Osteoblast (primary cell): ENCODE results near the gene EHMT2. TPM values are rescaled to one million over a fixed set of nuclear protein-coding genes. Genes with fewer than 3 reads are reported as not detected.
"Not testable (repeated sequence)": the region's sequence is repeated elsewhere in the genome, so short reads cannot be mapped to it uniquely, and the experiment has no call there.

Experiments used
- DNase-seq: peaks from one replicate; pipeline ENCODE4 v3.0.0; 2011; ENCODE audit warnings: low spot score, mixed read lengths; ENCODE audit not compliant: insufficient read length; ENCODE audit errors: missing footprints
- H2AFZ ChIP-seq: 2 replicates; pipeline ENCODE4 v1.6.0; 2011; ENCODE audit warnings: mild to moderate bottlenecking, low read length
- H3K27ac ChIP-seq: 2 replicates; pipeline ENCODE4 v1.5.1; 2011; ENCODE audit warnings: mild to moderate bottlenecking, low read depth, low read length, moderate library complexity
- H3K27me3 ChIP-seq: 2 replicates; pipeline ENCODE4 v1.6.0; 2012; ENCODE audit warnings: mild to moderate bottlenecking, control low read depth, inconsistent platforms, low read length, moderate library complexity; ENCODE audit not compliant: insufficient read depth
- H3K36me3 ChIP-seq: 2 replicates; pipeline ENCODE4 v1.5.1; 2011; ENCODE audit warnings: mild to moderate bottlenecking, low read length, control low read depth, moderate library complexity; ENCODE audit not compliant: insufficient read depth
- H3K4me1 ChIP-seq: 2 replicates; pipeline ENCODE4 v1.5.1; 2011; ENCODE audit warnings: mild to moderate bottlenecking, low read length, control low read depth, moderate library complexity; ENCODE audit not compliant: insufficient read depth
- H3K4me2 ChIP-seq: 2 replicates; pipeline ENCODE4 v1.6.0; 2011; ENCODE audit warnings: mild to moderate bottlenecking, low read length; ENCODE audit not compliant: insufficient read depth
- H3K4me3 ChIP-seq: fragments of 200-600 bp; sonication (generic); 3 replicates; pipeline ENCODE4 v1.5.1; 2012; ENCODE audit warnings: mild to moderate bottlenecking, low read length, inconsistent platforms; ENCODE audit not compliant: insufficient read depth
- H3K79me2 ChIP-seq: 2 replicates; pipeline ENCODE4 v1.6.0; 2012; ENCODE audit warnings: mild to moderate bottlenecking, low read length, control low read depth, inconsistent platforms; ENCODE audit not compliant: insufficient read depth
- H3K9me3 ChIP-seq: 2 replicates; pipeline ENCODE4 v1.5.1; 2011; ENCODE audit warnings: low read depth, low read length, control low read depth
- H4K20me1 ChIP-seq: 2 replicates; pipeline ENCODE4 v1.6.0; 2012; ENCODE audit warnings: mild to moderate bottlenecking, low read length, control low read depth; ENCODE audit not compliant: insufficient read depth
- CTCF ChIP-seq: IDR thresholded peaks from 2 replicates; pipeline ENCODE4 v1.5.1; 2011; ENCODE audit warnings: mild to moderate bottlenecking, low read depth, low read length, moderate library complexity; ENCODE audit errors: extremely low read depth
- total RNA-seq: library from RNA; depleted of rRNA; stranded (reverse); fragments of >200 nt; gene quantifications from 2 replicates; pipeline ENCODE4 v1.2.3, GENCODE V29; 2012

Gene EHMT2
- total RNA-seq, 1 donor = 40.9 TPM

DNA sequence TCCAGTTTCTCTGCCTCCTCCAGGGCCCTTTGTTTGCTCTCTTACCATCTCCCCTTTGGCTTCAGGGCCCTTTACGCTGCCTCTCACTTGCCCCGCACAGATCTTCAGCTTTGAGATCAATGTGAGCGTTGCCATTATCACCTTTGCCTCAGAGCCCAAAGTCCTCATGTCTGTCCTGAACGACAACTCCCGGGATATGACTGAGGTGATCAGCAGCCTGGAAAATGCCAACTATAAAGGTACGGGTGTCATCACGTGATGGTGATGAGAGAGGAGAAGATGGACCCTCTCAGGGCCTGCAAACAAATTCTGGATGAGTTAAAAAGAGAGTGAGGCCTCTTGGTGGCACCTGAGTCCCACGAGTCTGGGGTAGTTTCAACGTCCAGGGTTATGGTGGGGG, 38.3 kb upstream of the EHMT2 start:
- Histone ChIP-seq H3K4me3 (no peak overlapping the region), H2AFZ (no peak overlapping the region), H3K4me1 (peaks cover 3% of the 10 kb centered on the region), H3K9me3 (no peaks in the 10 kb centered on the region), H3K4me2 (no peak overlapping the region), H3K27me3 (peaks cover 8% of the 10 kb centered on the region), H3K27ac (no peak overlapping the region), H4K20me1 (no peaks in the 10 kb centered on the region), H3K36me3 (no peaks in the 10 kb centered on the region), H3K79me2 (no peaks in the 10 kb centered on the region)
- TF ChIP-seq CTCF = no peak
- DNase-seq = no peak

DNA sequence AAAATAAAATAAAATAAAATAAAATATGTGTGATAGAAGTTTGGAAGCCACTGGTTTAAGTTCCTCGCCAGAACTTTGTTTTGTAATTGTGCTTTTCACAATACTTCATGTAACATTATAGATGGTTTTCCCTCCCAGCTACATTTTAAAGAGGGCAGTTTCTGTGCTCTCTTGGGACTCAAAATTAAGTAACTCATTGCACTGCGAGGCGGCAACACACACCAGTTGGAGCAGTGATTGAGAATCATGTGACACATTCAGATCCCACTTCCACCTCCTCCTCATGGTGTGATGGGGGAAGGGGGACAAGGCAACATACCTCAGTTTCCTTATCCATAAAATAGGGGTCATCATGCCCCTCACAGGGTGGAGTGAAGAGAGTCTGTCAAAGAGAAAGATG, 37.5 kb upstream of the EHMT2 start:
- Histone ChIP-seq H3K27ac (no peak overlapping the region), H3K79me2 (no peaks in the 10 kb centered on the region), H2AFZ (no peak overlapping the region), H3K4me1 (peaks cover 1% of the 10 kb centered on the region), H3K27me3 (peaks cover 8% of the 10 kb centered on the region), H3K36me3 (no peaks in the 10 kb centered on the region), H4K20me1 (no peaks in the 10 kb centered on the region), H3K4me3 (no peak overlapping the region), H3K4me2 (no peak overlapping the region), H3K9me3 (no peaks in the 10 kb centered on the region)
- DNase-seq = no peak
- TF ChIP-seq CTCF = no peak

GRCh38 chr6:31933537-31933936, 36.0 kb upstream of the EHMT2 start:
- H3K4me1 ChIP-seq = no peaks in the 10 kb centered on the region
- H3K27ac ChIP-seq = no peak overlapping the region
- no peak for DNase-seq
- no peaks in the 10 kb centered on the region for H4K20me1 ChIP-seq
- no peak overlapping the region for H3K4me2 ChIP-seq
- no peaks in the 10 kb centered on the region for H3K9me3 ChIP-seq
- TF ChIP-seq CTCF = no peak
- H3K36me3 ChIP-seq = no peaks in the 10 kb centered on the region
- no peaks in the 10 kb centered on the region for H3K79me2 ChIP-seq
- H2AFZ ChIP-seq = no peak overlapping the region
- H3K4me3 ChIP-seq = no peak overlapping the region
- peaks cover 8% of the 10 kb centered on the region for H3K27me3 ChIP-seq

- H4K20me1 ChIP-seq, H3K4me1 ChIP-seq, H3K27me3 ChIP-seq, H3K4me3 ChIP-seq, H3K9me3 ChIP-seq, H3K36me3 ChIP-seq, H3K27ac ChIP-seq, DNase-seq, H3K79me2 ChIP-seq, H2AFZ ChIP-seq, H3K4me2 ChIP-seq: not testable (repeated sequence)
Measured at GRCh38 chr6:31932137-31932536, 34.6 kb upstream of the EHMT2 start.
